A673 (cell line): ENCODE results near the gene MARCHF5. TPM values are rescaled to one million over a fixed set of nuclear protein-coding genes. Genes with fewer than 3 reads are reported as not detected.
A peak's percentile ranks its signal among the peaks of the same experiment; 100 is the strongest.

Source experiments
- BruUV-seq: library from RNA; stranded (reverse); fragments of 400-500 nt; replicated peaks from 2 replicates; lab custom pipeline; 2021; lab: Mats Ljungman, UMichigan
- CTCF ChIA-PET: fragments of 300-600 bp; sonication (Branson Sonifier 250); formaldehyde crosslinking; loops from one replicate; lab custom pipeline; 2022; ENCODE audit warnings: antibody characterized with exemption; lab: Charles Lee
- POLR2A ChIA-PET: fragments of 300-600 bp; sonication (Branson Sonifier 250); formaldehyde crosslinking; loops from one replicate; lab custom pipeline; 2022; ENCODE audit warnings: antibody characterized with exemption; ENCODE audit not compliant: low non-redundant PET; lab: Charles Lee
- DNase-seq: peaks from one replicate; pipeline ENCODE4 v3.0.0-alpha.2; 2015; ENCODE audit warnings: low spot score
- H3K27ac ChIP-seq: fragments of 200-600 bp; sonication (generic); 2 replicates; pipeline ENCODE4 v1.5.1; 2016; ENCODE audit warnings: mixed run types, low read depth, mild to moderate bottlenecking, mixed read lengths, antibody characterized with exemption, low read length; ENCODE audit not compliant: poor library complexity, severe bottlenecking
- H3K27me3 ChIP-seq: fragments of 200-600 bp; sonication (generic); replicated peaks from 2 replicates; pipeline ENCODE4 v1.6.1; 2017; ENCODE audit warnings: mixed run types, low read depth, mild to moderate bottlenecking, mixed read lengths, antibody characterized with exemption, low read length; ENCODE audit not compliant: insufficient read depth, poor library complexity
- H3K36me3 ChIP-seq: fragments of 200-600 bp; sonication (generic); 2 replicates; pipeline ENCODE4 v1.6.1; 2016; ENCODE audit warnings: mixed run types, mild to moderate bottlenecking, mixed read lengths, antibody characterized with exemption, low read length; ENCODE audit not compliant: insufficient read depth, poor library complexity, severe bottlenecking
- H3K4me1 ChIP-seq: fragments of 200-600 bp; sonication (generic); 2 replicates; pipeline ENCODE4 v1.6.1; 2017; ENCODE audit warnings: mixed run types, mild to moderate bottlenecking, mixed read lengths, antibody characterized with exemption, low read length; ENCODE audit not compliant: insufficient read depth, poor library complexity, severe bottlenecking
- H3K4me3 ChIP-seq: fragments of 200-600 bp; sonication (generic); 2 replicates; pipeline ENCODE4 v1.5.1; 2016; ENCODE audit warnings: low read depth, mixed run types, mild to moderate bottlenecking, mixed read lengths, low read length; ENCODE audit not compliant: poor library complexity, severe bottlenecking
- H3K9me3 ChIP-seq: fragments of 200-600 bp; sonication (generic); 2 replicates; pipeline ENCODE4 v1.6.1; 2016; ENCODE audit warnings: mixed run types, low read depth, mild to moderate bottlenecking, mixed read lengths, antibody characterized with exemption, low read length; ENCODE audit not compliant: poor library complexity, severe bottlenecking
- EZH2 ChIP-seq: fragments of 200-600 bp; sonication (generic); IDR thresholded peaks from 2 replicates; pipeline ENCODE4 v1.6.1; 2017; ENCODE audit warnings: borderline replicate concordance, low read depth, mild to moderate bottlenecking, mixed read lengths, antibody characterized with exemption, low read length; ENCODE audit not compliant: poor library complexity, severe bottlenecking
- intact Hi-C: fragments of 100-400 bp; cut with micrococcal nuclease; formaldehyde crosslinking; loops from one replicate; pipeline ENCODE4 v1.10.0; 2022; ENCODE audit not compliant: unreplicated experiment
- total RNA-seq: library from RNA; stranded (reverse); gene quantifications from 2 replicates; pipeline ENCODE4 v1.2.3, GENCODE V29; 2021
- TF ChIP-seq, protein P1 (sequence below): fragments of 300-800, 200-600 bp; sonication (generic); conservative IDR thresholded peaks from 2 replicates; pipeline ENCODE4 v1.5.1; 2017; ENCODE audit warnings: low read depth, mild to moderate bottlenecking, antibody characterized with exemption, low read length, moderate library complexity, mixed read lengths

Gene MARCHF5
- total RNA-seq, 1 experiment from 2014 or later = 79.9 TPM

DNA sequence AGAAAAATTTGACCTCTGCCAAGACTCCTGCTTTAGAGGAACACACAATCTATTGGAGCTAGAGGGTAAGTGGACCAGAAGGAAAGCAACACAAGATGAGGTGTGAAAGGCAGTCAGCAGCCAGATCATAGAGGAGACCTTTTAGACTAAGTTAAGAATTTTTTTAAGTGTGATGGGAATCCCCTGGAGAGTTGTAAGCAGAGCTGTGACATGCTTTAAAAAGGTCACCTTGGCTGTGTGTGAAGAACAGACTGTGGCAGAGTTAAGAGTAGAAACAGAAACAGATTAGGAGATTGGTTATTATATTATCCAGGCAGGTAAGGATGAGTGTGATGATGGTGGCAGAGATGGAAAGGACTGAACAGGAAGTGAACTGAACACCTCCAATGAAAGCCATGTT is 23.6 kb upstream of the MARCHF5 start:
- peak; percentile 7 for DNase-seq
- no peaks in the 10 kb centered on the region for H3K9me3 ChIP-seq
- TF ChIP-seq EZH2 = no peak
- TF ChIP-seq, protein P1, sequence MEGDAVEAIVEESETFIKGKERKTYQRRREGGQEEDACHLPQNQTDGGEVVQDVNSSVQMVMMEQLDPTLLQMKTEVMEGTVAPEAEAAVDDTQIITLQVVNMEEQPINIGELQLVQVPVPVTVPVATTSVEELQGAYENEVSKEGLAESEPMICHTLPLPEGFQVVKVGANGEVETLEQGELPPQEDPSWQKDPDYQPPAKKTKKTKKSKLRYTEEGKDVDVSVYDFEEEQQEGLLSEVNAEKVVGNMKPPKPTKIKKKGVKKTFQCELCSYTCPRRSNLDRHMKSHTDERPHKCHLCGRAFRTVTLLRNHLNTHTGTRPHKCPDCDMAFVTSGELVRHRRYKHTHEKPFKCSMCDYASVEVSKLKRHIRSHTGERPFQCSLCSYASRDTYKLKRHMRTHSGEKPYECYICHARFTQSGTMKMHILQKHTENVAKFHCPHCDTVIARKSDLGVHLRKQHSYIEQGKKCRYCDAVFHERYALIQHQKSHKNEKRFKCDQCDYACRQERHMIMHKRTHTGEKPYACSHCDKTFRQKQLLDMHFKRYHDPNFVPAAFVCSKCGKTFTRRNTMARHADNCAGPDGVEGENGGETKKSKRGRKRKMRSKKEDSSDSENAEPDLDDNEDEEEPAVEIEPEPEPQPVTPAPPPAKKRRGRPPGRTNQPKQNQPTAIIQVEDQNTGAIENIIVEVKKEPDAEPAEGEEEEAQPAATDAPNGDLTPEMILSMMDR = no peak
- no peak overlapping the region for H3K27ac ChIP-seq
- H3K4me1 ChIP-seq = no peaks in the 10 kb centered on the region
- no peak overlapping the region for H3K4me3 ChIP-seq
- BruUV-seq = no TSS peak
- H3K27me3 ChIP-seq = no peaks in the 10 kb centered on the region
- no peaks in the 10 kb centered on the region for H3K36me3 ChIP-seq
- ChIA-PET CTCF (interaction anchor here (0.6 kb wide), 1 partner anchor 290 kb away, joined by 9 read pairs; no protein-coding TSS in a partner anchor), POLR2A (no interaction called here)
- intact Hi-C loops = no loop called here

DNA sequence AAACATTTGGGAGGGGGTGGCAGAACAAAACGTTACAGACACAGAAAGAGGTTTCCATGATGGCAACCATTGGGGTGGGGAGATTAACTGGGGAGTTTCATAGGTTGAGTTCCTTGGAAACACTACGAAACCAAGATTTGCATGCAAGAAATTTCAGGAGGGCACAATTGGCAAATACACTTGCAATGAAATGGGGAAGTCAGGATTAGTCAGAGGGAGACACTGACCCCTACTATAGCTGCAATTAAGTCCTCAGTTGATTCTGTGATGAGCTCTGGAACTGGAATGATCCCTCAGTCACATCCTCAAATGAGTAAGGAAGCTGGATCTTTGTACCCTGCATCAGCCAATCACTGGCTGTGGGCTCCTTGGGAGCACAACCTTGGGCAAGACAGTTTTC is 22.2 kb upstream of the MARCHF5 start:
- no peak overlapping the region for H3K4me3 ChIP-seq
- BruUV-seq = no TSS peak

DNA sequence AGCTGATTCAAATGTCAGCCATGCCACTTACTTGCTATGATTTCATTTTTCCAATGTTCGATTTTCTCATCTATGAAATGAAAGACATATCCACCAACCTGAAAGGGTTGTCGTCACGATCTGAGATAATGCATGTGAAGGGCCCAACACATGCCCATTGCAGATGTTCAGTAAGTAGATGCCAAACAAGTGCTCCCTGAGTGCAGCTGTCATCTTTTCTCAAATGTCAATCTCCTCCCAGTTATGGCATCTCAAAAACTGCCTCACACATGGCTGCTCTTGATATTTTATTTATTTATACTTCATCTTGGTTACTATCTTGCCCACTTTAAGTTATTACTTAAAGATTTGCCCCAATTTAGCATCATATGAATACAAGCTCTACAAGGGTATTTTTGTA is 16.9 kb upstream of the MARCHF5 start:
- no peaks in the 10 kb centered on the region for H3K36me3 ChIP-seq
- no peak overlapping the region for H3K27ac ChIP-seq
- no peaks in the 10 kb centered on the region for H3K4me1 ChIP-seq
- CTCF ChIA-PET = no interaction called here
- H3K27me3 ChIP-seq = no peaks in the 10 kb centered on the region
- H3K4me3 ChIP-seq = no peak overlapping the region
- intact Hi-C loops = no loop called here
- TF ChIP-seq, protein P1 = no peak
- no peak for TF ChIP-seq EZH2
- no peak for DNase-seq
- POLR2A ChIA-PET = no interaction called here
- BruUV-seq = no TSS peak
- H3K9me3 ChIP-seq = no peaks in the 10 kb centered on the region

More for the DNA sequence above, 22.2 kb upstream of the MARCHF5 start:
- no peaks in the 10 kb centered on the region for H3K27me3 ChIP-seq
- ChIA-PET POLR2A (no interaction called here), CTCF (no interaction called here)
- no peak for DNase-seq
- H3K36me3 ChIP-seq = no peaks in the 10 kb centered on the region
- intact Hi-C loops = no loop called here
- no peak for TF ChIP-seq EZH2
- TF ChIP-seq, protein P1 = no peak
- H3K4me1 ChIP-seq = no peaks in the 10 kb centered on the region
- no peak overlapping the region for H3K27ac ChIP-seq
- H3K9me3 ChIP-seq = no peaks in the 10 kb centered on the region
